Duodenal mucosa (tissue), 2 donors: ENCODE results near the gene AATK.

ENCODE experiments used
- H3K27ac ChIP-seq: one replicate; pipeline ENCODE4 v1.7.0; 2013; ENCODE audit warnings: low read depth, low read length
- H3K27me3 ChIP-seq, 2 donors: one replicate each; pipeline ENCODE4 v1.7.0; 2013; ENCODE audit warnings: low read length in 2 of 2, control low read depth in 1 of 2; ENCODE audit not compliant: insufficient read depth in 2 of 2, control insufficient read depth in 1 of 2
- H3K36me3 ChIP-seq, 2 donors: one replicate each; pipeline ENCODE4 v1.7.0; 2013; ENCODE audit warnings: low read length in 2 of 2, control low read depth in 1 of 2; ENCODE audit not compliant: insufficient read depth in 2 of 2, control insufficient read depth in 1 of 2
- H3K4me1 ChIP-seq, 2 donors: one replicate each; pipeline ENCODE4 v1.7.0; 2013; ENCODE audit warnings: low read length in 2 of 2, control low read depth in 1 of 2; ENCODE audit not compliant: insufficient read depth in 2 of 2, control insufficient read depth in 1 of 2
- H3K4me3 ChIP-seq, 2 donors: one replicate each; pipeline ENCODE4 v1.7.0; 2013; ENCODE audit warnings: low read length in 2 of 2, low read depth in 1 of 2
- H3K9ac ChIP-seq, 2 donors: one replicate each; pipeline ENCODE4 v1.7.0; 2013; ENCODE audit warnings: low read length in 2 of 2, low read depth in 1 of 2
- H3K9me3 ChIP-seq, 2 donors: one replicate each; pipeline ENCODE4 v1.7.0; 2013; ENCODE audit warnings: low read length in 2 of 2, control low read depth in 1 of 2; ENCODE audit not compliant: control insufficient read depth in 1 of 2

AATK gene

DNA sequence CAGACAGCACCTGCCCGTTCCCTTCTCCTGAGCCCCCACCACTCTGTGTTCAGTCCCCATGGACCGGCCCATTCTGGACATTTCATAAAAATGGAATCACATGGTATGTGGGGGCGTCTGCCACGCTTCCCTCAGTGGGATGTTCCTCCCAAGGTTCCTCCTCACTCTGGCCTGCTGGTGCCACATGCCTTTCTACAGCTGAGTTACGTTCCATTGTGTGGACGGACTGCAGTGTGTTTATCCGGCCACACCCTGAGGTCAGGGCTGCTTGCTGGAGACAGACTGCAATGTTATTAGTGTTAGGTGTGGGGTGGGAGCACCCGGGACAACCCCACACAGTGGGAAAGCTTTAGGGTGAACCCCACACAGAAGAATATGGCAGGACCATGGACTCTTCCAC, 5.9 kb upstream of the AATK start:
- H3K36me3 ChIP-seq, result no peaks in the 10 kb centered on the region
- no peak overlapping the region for H3K9ac ChIP-seq
- H3K9me3 ChIP-seq, result no peaks in the 10 kb centered on the region
- no peak overlapping the region for H3K27ac ChIP-seq
- H3K27me3 ChIP-seq, result peaks cover 0 to 3% of the 10 kb centered on the region in 2 donors
- no peak overlapping the region for H3K4me3 ChIP-seq
- H3K4me1 ChIP-seq, result no peaks in the 10 kb centered on the region

DNA sequence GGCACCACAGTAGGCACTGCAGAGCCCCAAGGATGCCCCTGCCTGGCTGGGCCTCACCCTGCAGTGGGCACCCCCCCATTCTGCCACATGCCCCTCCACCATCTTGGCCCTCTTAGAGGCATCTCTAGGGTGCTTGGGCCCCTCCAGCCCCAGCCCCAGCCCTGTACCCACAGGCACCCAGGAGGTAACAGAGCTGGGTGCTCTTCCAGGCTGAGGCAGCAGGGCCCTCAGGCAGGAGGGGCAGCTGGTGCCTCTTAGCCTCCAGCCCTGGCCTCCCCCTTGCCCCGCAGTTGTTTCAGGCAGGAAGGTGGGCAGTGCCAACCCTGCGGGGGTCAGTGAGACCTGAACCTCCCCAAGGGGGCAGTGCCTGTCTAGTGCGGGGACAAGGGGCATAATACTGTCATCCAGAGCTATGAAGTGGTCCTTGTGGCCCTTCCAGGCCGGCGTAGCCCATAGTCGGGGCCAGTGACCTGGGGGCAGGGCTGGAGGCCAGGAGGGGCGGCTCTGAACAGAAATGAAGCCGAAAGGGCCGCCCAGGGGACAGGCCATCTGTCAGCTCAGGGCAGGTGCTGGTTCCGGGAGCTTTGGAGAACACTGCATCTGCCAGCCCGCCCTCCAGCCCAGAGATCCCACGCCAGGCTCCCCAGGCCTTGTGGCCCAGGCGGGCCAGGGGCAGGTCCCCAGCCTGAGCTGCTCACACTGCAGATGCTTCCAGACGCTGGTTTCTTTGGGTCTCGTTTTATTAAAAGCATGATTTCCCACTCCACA, 4.9 kb upstream of the AATK start:
- Histone ChIP-seq H3K27me3 (peaks cover 0 to 6% of the 10 kb centered on the region in 2 donors), H3K36me3 (no peaks in the 10 kb centered on the region), H3K27ac (no peak overlapping the region), H3K9me3 (no peaks in the 10 kb centered on the region), H3K9ac (no peak overlapping the region), H3K4me1 (no peaks in the 10 kb centered on the region), H3K4me3 (no peak overlapping the region)

DNA sequence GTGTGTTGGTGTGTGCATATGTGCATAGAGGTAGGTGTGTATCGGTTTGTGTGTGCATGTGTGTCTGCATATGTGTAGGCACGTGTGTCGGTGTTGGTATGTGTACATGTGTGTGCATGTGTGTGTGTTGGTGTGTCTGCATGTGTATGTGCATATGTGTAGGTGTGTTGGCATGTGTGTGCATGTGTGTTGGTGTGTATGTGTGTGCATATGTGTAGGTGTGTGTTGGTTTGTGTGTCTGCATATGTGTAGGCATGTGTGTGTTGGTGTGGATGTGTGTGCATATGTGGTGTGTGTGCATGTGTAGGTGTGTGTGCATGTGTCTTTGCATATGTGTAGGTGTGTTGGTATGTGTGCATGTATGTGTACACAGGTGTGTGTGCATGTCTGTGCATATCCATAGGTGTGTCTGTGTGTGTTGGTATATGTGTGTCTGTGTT, 3.9 kb upstream of the AATK start:
- no peaks in the 10 kb centered on the region for H3K36me3 ChIP-seq
- H3K9me3 ChIP-seq, result no peaks in the 10 kb centered on the region
- H3K4me3 ChIP-seq, result no peak overlapping the region
- H3K4me1 ChIP-seq, result peaks cover 0 to 7% of the 10 kb centered on the region in 2 donors
- no peak overlapping the region for H3K27ac ChIP-seq
- no peak overlapping the region for H3K9ac ChIP-seq
- peaks cover 3 to 6% of the 10 kb centered on the region in 2 donors for H3K27me3 ChIP-seq

DNA sequence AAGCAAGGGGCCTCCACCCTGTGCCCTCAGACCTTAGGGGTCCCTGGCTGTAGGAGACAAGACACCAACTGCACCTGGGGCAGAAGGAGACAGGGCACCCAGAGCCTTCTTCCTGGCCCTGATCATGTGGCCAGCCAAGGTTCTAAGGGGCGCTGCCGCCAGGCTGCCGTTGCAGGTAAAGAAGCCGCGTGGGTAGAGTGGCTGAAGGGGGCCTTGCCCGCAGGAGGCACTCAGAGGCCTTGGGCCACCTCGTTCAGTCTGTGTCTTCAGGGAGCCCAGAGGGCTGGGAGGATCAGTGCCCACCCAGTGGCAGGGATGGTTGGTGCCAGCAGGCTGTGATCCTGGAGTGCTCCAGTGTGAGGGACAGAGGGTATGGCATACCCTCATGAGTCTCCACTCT, 1.6 kb upstream of the AATK start:
- H3K4me3 ChIP-seq, result no peak overlapping the region
- no peaks in the 10 kb centered on the region for H3K36me3 ChIP-seq
- H3K9ac ChIP-seq, result no peak overlapping the region
- no peaks in the 10 kb centered on the region for H3K9me3 ChIP-seq
- peaks cover 0 to 7% of the 10 kb centered on the region in 2 donors for H3K4me1 ChIP-seq
- peaks cover 6% of the 10 kb centered on the region in 2 donors for H3K27me3 ChIP-seq
- H3K27ac ChIP-seq, result no peak overlapping the region

DNA sequence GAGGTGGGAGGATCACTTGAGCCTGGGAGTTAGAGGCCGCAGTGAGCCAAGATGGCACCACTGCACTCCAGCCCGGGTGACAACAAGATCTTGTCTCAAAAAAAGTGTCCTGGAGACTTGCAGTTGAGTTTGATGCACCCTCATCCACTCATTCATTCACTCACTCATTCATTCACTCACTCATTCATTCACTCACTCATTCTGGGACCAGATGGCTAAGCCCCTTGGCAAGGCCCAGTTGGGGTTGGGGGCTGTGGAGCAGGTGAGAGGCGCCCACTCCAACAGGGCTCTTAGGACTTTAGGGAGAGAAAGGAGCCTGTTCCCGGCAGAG, 1.1 kb upstream of the AATK start:
- Histone ChIP-seq H3K27ac (no peak overlapping the region), H3K9ac (no peak overlapping the region), H3K4me3 (no peak overlapping the region), H3K36me3 (no peaks in the 10 kb centered on the region), H3K27me3 (peaks cover 6% of the 10 kb centered on the region in 2 donors), H3K9me3 (no peaks in the 10 kb centered on the region), H3K4me1 (peaks cover 0 to 7% of the 10 kb centered on the region in 2 donors)

DNA sequence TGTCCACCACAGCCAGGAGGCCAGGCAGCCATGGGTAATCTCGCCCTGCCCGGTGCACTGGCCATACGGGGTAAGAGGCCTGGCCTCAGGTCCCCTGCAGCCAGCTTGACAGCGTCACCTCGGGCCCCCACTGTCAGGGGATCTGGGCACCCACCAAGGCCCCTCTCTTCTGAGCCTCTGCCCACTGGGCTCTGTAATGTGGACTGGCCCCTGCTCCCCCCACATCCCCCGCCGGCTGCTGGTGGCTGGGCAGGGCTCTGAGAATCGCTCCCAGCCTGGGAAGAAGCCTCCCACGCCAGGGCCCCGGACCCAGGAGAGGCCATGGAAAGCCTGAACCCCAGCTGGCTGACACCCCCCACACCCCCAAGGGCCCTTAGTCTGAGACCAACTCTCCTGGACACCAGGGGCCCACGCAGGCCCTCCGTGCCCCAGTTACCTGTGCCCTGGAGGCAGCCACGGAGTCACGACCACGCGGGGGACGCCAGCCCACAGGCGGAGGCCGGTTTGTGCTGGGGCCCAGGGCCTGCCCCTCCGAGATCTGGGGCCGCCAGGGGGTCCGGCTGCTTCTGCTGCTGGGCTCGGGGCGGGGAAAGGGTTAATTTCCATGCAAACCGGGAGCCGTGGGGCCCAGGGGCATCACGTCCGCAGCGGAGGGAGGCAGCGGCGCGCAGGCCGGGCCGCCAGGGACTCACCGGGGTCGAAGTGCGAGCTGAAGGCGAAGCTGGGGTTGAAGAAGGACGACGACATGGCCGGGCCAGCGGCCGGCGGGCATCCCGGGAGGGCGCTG, 582 bp downstream of the AATK start, which contains the start of gene PVALEF:
PVALEF (plus strand) TSS at position 262 of the 787 bp plus-strand sequence. CDS start 15,720 bp downstream, outside the sequence.
- Histone ChIP-seq H3K9ac (no peak within 1 kb of the TSS), H3K4me3 (peak within 1 kb of the TSS in 1 of 2 donors; percentile 43), H3K36me3 (no peaks in the 10 kb centered on the region), H3K27me3 (peaks cover 6% of the 10 kb centered on the region in 2 donors), H3K4me1 (peaks cover 0 to 7% of the 10 kb centered on the region in 2 donors), H3K27ac (no peak within 1 kb of the TSS), H3K9me3 (no peaks in the 10 kb centered on the region)

DNA sequence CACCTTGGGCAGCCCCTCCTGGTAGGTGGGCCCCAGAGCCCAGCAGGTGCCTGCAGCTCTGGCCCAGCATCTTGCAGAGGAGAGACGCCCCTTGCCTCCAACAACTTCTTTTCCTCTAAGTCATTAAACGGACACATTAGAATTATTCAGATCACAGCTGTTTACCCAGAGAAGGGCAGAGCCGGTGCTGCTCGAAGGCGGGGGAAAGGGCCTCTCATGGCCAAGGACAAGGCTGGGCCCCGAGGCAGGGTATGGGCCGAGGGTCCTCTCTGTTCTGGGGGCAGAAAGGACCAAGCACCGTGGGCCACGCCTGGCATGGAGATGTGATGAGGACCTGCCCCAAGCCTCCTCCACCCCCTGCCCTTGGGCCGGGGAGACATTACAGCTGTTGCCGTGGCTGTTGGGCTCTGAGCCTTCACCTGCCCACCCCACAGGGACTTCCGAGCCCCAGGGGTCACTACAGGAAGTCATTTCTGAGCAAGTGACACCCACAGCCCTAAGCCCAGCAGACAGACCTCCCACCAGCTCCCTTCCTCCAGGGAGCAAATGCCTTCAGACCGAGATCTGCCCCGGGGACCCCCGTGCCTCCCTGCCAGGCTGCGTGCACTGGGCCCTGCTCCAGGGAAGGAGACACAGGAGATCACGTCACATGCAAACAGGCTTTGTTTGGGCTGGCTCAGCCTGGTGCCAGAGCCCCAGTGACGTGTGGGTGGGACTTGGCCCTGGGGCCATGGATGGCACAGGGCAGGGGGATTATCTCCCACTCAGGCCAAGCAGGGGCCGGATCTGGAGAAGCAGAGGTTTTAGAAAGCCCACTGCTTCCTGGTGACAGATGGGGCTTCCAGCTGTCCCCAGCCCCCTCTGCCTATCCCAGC, 1.4 kb downstream of the AATK start:
- Histone ChIP-seq H3K27ac (no peak overlapping the region), H3K27me3 (peaks cover 6% of the 10 kb centered on the region in 2 donors), H3K36me3 (no peaks in the 10 kb centered on the region), H3K4me1 (peaks cover 0 to 7% of the 10 kb centered on the region in 2 donors), H3K9ac (no peak overlapping the region), H3K4me3 (no peak overlapping the region), H3K9me3 (no peaks in the 10 kb centered on the region)

DNA sequence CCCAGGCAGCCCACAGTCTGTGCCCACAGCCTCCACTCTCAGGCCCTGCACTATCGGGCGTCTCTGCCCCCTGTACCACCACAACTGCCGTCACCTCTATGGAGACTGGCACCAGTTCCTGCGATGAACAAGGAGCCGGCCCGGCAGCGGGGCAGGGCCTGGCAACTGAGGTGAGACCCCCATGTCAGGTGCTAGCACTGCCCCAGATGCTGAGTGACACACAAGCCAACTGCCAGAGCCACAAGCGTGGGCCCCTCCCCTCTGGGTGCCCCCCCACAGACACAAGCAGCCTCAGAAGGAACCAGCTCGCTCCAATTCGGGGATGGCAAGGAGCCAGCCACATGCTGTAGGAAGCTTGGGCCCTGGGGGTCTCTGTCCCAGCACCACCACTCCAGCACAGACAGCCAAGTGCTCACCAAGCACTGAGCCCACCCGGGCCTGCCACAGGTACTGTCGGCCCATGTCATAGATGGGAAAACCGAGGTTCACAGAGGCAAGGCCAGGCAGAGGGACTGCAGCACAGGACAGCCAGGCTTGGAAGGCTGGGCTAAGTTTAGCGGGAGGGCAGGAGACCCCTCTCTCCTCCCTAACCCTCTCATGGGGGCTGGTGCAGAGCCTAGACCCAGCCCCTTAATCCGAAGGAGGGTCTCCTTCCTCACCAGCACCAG, 2.2 kb downstream of the AATK start:
- Histone ChIP-seq H3K27ac (no peak overlapping the region), H3K27me3 (peaks cover 5 to 6% of the 10 kb centered on the region in 2 donors), H3K4me1 (peaks cover 0 to 7% of the 10 kb centered on the region in 2 donors), H3K4me3 (no peak overlapping the region), H3K9me3 (no peaks in the 10 kb centered on the region), H3K36me3 (no peaks in the 10 kb centered on the region), H3K9ac (no peak overlapping the region)

DNA sequence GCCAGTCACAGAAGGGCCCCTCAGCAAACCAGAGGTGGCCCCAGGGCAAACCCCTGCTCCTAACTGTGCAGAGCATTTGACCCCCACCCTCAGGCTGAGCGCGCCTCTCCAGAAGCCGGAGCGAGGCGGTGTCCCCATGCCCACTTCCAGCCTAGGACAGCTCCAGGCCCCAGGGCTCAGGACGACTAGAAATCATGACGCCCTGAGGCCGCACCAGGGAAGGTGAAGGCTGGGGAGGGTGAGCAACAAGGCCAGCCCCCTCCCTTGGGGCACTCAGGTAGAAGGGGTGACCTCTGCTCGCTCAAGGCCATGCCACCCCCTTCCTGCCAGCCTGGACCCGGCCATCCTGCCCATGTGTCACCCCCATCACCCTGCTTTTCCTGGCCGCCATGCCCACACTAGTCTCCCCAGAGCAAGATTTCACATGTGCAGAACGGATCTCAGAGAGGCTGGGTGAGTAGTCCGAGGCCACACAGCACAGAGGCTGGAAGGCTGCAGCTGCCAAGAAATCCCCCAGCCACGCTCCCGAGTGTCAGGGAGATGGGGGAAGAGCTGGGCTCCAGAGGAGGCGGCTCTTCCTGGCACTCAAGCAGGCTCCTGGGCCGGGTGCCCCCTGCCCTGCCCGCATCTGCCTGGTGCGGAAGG, 2.8 kb downstream of the AATK start:
- Histone ChIP-seq H3K27ac (no peak overlapping the region), H3K27me3 (peaks cover 3 to 6% of the 10 kb centered on the region in 2 donors), H3K4me1 (peaks cover 0 to 7% of the 10 kb centered on the region in 2 donors), H3K9me3 (no peaks in the 10 kb centered on the region), H3K36me3 (no peaks in the 10 kb centered on the region), H3K9ac (no peak overlapping the region), H3K4me3 (no peak overlapping the region)
